Bronchial epithelial cell (primary cell): Measurements from ENCODE around the gene AK1. TPM values are rescaled to one million over a fixed set of nuclear protein-coding genes. Genes with fewer than 3 reads are reported as not detected.

Experiments used
- DNase-seq: peaks from one replicate; pipeline ENCODE4 v3.0.0-alpha.2; 2010; ENCODE audit warnings: low read depth
- FAIRE-seq: peaks from 2 replicates; lab custom pipeline; 2011; peaks lifted over from hg19 to GRCh38; lab: Jason Lieb, UNC
- H3K27me3 ChIP-seq: 2 replicates; pipeline ENCODE4 v1.5.1; 2011; ENCODE audit warnings: low read length; ENCODE audit not compliant: control insufficient read depth, insufficient read depth
- H3K36me3 ChIP-seq: 2 replicates; pipeline ENCODE4 v1.5.1; 2011; ENCODE audit warnings: low read length; ENCODE audit not compliant: control insufficient read depth, insufficient read depth
- H3K4me3 ChIP-seq: 2 replicates; pipeline ENCODE4 v1.5.1; 2011; ENCODE audit warnings: mild to moderate bottlenecking, low read depth, low read length, control low read depth
- total RNA-seq: library from RNA; depleted of rRNA; stranded (reverse); fragments of >200 nt; gene quantifications from 2 replicates; pipeline ENCODE4 v1.2.1, GENCODE V29; 2014
- TF ChIP-seq, protein P1 (sequence below): IDR thresholded peaks from 2 replicates; pipeline ENCODE4 v1.5.1; 2011; ENCODE audit warnings: mild to moderate bottlenecking, moderate library complexity, low read length, control low read depth, inconsistent platforms; ENCODE audit not compliant: insufficient read depth, severe bottlenecking

Gene AK1
- total RNA-seq, 1 donor from 2014 or later = 19.0 TPM

DNA sequence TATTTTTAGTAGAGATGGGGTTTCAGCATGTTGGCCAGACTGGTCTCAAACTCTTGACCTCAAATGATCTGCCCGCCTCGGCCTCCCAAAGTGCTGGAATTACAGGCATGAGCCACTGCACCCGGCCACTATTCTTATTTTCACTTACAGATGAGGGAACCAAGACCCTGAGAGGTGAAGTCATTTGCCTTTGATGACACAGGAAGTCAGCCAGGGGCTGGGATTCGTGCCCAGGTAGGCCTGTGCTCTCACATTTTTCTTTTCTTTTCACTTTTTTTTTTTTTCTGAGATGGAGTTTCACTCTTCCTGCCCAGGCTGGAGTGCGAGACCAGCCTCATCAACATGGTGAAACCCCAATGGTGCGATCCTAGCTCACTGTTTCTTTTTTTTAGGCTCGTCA lies 45.2 kb downstream of the AK1 start:
- TF ChIP-seq, protein P1, sequence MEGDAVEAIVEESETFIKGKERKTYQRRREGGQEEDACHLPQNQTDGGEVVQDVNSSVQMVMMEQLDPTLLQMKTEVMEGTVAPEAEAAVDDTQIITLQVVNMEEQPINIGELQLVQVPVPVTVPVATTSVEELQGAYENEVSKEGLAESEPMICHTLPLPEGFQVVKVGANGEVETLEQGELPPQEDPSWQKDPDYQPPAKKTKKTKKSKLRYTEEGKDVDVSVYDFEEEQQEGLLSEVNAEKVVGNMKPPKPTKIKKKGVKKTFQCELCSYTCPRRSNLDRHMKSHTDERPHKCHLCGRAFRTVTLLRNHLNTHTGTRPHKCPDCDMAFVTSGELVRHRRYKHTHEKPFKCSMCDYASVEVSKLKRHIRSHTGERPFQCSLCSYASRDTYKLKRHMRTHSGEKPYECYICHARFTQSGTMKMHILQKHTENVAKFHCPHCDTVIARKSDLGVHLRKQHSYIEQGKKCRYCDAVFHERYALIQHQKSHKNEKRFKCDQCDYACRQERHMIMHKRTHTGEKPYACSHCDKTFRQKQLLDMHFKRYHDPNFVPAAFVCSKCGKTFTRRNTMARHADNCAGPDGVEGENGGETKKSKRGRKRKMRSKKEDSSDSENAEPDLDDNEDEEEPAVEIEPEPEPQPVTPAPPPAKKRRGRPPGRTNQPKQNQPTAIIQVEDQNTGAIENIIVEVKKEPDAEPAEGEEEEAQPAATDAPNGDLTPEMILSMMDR = no peak

GRCh38 chr9:127829205-127829906 lies 48.1 kb downstream of the AK1 start:
- Histone ChIP-seq H3K36me3 (no peaks in the 10 kb centered on the region), H3K4me3 (no peak overlapping the region), H3K27me3 (peaks cover 2% of the 10 kb centered on the region)
- DNase-seq = no peak
- TF ChIP-seq, protein P1 = no peak
- no peak for FAIRE-seq

More for the DNA sequence above, 45.2 kb downstream of the AK1 start:
- no peak for FAIRE-seq
- Histone ChIP-seq H3K36me3 (no peaks in the 10 kb centered on the region), H3K4me3 (no peak overlapping the region), H3K27me3 (no peaks in the 10 kb centered on the region)
- no peak for DNase-seq

DNA sequence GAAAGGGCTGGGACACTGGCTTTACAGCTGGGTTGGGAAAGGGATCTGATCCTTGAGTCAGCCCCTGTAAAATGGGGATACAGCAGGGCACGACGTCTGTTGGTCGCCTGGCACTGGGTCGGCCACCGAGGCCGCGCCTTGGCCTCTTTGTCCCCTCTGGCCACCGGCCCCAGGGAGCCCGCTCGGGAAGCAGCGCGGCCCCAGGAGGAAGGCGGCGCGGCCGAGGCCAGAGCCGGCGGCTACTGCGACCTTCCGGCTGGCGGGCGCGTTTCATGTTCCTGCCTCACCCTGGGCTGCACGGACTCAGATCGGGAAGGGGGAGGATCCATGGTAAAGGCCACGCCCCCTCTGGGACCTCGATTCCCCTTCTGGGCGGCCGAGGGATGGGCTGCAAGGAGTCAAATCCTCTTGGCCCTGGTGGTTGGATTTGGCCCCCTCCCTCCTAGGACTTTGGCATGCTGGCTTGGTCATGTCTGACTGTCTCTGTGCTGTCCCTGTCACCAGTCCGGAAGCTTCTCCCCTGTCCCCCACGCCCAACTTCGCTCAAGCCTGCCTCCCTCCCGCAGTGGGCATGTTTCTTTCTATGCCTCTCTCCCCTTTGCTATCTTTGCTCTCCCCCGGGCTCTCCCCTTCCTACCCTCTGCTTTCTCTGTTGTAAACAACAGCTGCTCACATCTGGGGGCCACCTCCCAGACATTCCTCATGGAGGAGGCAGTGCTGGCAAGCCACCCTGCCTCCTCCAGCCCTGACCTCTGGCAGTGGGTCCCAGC lies 49.0 kb downstream of the AK1 start:
- Histone ChIP-seq H3K36me3 (no peaks in the 10 kb centered on the region), H3K4me3 (peak overlapping the region; percentile 6), H3K27me3 (peaks cover 2% of the 10 kb centered on the region)
- TF ChIP-seq, protein P1 = no peak
- peak; percentile 31 for DNase-seq
- FAIRE-seq = no peak

DNA sequence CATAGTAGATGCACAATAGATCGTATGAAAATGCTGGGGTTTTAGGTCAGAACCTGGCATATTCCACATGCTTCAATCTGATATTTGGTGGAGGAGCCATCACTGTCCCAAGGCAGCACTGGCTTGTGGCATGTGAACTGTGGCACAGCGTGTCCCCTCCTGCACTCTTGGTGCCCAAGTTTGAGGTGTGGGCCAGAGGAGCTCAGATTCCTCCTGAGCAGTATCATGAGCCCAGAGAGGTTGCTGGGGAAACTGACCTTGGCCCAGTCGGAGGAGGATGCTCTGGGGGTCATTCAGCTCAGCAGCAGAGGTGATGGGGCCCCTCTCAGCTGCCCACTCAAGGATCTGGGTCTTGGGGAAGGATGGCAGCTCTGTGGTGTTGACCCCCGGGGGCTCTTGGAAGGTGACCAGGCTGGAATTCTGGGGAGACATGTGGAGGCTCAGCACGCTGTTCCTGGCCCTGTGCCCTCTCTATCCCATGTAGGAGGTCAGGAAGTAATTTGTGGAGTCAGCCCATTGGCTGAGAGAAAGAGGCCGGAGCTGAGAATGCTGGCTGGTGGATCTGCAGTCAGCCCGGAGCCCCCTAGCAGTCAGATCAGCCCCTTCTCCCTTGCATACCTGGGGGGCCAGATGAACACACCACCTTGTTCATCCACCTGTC lies 51.1 kb downstream of the AK1 start:
- TF ChIP-seq, protein P1 = no peak
- FAIRE-seq (no peak), DNase-seq (no peak)

DNA sequence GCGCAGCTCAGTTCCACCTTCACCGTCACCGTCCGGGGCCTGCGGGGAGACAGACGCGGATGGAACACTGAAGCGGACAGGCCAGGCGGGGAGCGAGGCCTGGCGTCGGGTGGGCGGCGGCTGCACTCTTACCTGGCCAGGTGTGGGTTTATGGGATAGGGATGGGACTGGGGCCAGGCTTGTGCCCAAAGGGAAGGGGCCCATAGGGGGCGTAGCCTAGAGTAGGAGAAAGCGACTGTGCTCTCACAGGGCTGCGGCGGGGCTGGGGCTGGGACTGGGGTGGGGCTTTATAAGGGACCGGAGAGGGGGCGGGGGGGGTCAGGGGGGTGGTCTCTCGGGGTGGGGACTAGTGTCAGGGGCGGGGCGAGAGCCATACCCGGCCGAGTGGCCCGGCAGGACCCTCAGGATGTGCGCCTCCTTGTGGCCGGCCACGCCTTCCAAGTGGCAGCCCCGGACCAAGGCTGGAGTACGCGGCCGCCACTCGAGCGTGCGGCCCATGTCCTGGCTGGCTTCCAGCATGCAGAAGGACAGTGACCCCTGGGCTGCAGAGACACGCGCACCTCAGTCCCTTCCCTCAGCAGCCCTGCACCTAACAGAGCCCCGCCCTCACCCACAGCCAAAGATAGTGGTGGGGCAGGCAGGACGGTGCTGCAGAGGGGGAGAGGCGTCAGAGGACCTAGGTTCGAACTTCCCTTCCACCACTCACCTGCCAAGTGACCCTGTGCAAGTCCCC lies 52.0 kb downstream of the AK1 start:
- no peak for DNase-seq
- Histone ChIP-seq H3K4me3 (no peak overlapping the region), H3K36me3 (no peaks in the 10 kb centered on the region), H3K27me3 (peaks cover 2% of the 10 kb centered on the region)
- FAIRE-seq = no peak
- TF ChIP-seq, protein P1 = peak; percentile 59

More for the DNA sequence above, 51.1 kb downstream of the AK1 start:
- Histone ChIP-seq H3K4me3 (no peak overlapping the region), H3K36me3 (no peaks in the 10 kb centered on the region), H3K27me3 (peaks cover 2% of the 10 kb centered on the region)
